Stomach (tissue), 9 donors: ENCODE measurements around the gene OR10A3. TPM values are rescaled to one million over a fixed set of nuclear protein-coding genes. Genes with fewer than 3 reads are reported as not detected.

Experiments
- DNase-seq, 2 donors: peaks; one replicate each; pipeline versions ENCODE4 v3.0.0 to v3.0.0-alpha.2; 2013 to 2019
- H3K27ac ChIP-seq, 5 donors: fragments of 200-600 bp in 4 of 5; sonication (generic) in 4 of 5; one replicate each; pipeline ENCODE4 v1.5.1; 2013 to 2019; ENCODE audit warnings: mild to moderate bottlenecking in 1 of 5, moderate library complexity in 1 of 5
- H3K27me3 ChIP-seq, 3 donors: fragments of 200-600 bp; sonication (generic); one replicate each; pipeline ENCODE4 v1.5.1; 2017 to 2019; ENCODE audit warnings: mixed run types in 1 of 3
- H3K36me3 ChIP-seq, 4 donors: fragments of 200-600 bp; sonication (generic); 1 replicate in 3 of 4; 2 replicates in 1 of 4; pipeline ENCODE4 v1.5.1; 2016 to 2019
- H3K4me1 ChIP-seq, 4 donors: fragments of 200-600 bp; sonication (generic); one replicate each; pipeline ENCODE4 v1.5.1; 2016 to 2019
- H3K4me3 ChIP-seq, 4 donors: fragments of 200-600 bp; sonication (generic) in 3 of 4; one replicate each; pipeline ENCODE4 v1.5.1; 2016 to 2019; ENCODE audit warnings: mild to moderate bottlenecking in 1 of 4
- H3K9me3 ChIP-seq, 4 donors: fragments of 200-600 bp; sonication (generic); one replicate each; pipeline ENCODE4 v1.5.1; 2016 to 2019
- CTCF ChIP-seq, 7 experiments: fragments of 450-650 bp in 4 of 7; fragments of 200-600 bp in 3 of 7; sonication (generic) in 3 of 7; IDR thresholded peaks; one replicate each; pipeline ENCODE4 v1.5.1; 2016 to 2019; ENCODE audit warnings: antibody characterized with exemption in 7 of 7, control low read depth in 2 of 7, mild to moderate bottlenecking in 1 of 7
- EP300 ChIP-seq: sonication (generic); formaldehyde crosslinking; IDR thresholded peaks from one replicate; pipeline ENCODE4 v1.6.1; 2017; ENCODE audit warnings: antibody characterized with exemption
- POLR2A ChIP-seq, 4 donors: fragments of 450-650 bp; IDR thresholded peaks; one replicate each; pipeline ENCODE4 v1.6.1; 2016; ENCODE audit warnings: antibody characterized with exemption in 4 of 4, control low read depth in 2 of 4, mild to moderate bottlenecking in 1 of 4, moderate library complexity in 1 of 4
- POLR2AphosphoS5 ChIP-seq, 3 donors: sonication (generic); formaldehyde crosslinking; IDR thresholded peaks; one replicate each; pipeline ENCODE4 v1.6.1; 2016; ENCODE audit warnings: antibody characterized with exemption in 3 of 3
- WGBS, 5 donors: extraction: QIAGEN DNeasy Blood & Tissue Kit in 3 of 5; methylation state at CpG; one replicate each; pipeline versions ENCODE4 v1.1.5 to v1.1.7; 2013 to 2018; 5-methylcytosine and 5-hydroxymethylcytosine counted together
- intact Hi-C: fragments of 100-400 bp; cut with DNase I; formaldehyde crosslinking; loops from one replicate; pipeline ENCODE4 v1.15.1; 2023; ENCODE audit warnings: low total_unique reads
- polyA plus RNA-seq, 3 donors: library from polyadenylated mRNA; stranded (reverse); fragments of 200-250 nt; gene quantifications; one replicate each; pipeline ENCODE4 v1.2.3, GENCODE V29; 2013
- total RNA-seq, 5 donors: library from RNA; depleted of rRNA; stranded (reverse); fragments of >200 nt; gene quantifications; one replicate each; pipeline versions ENCODE4 v1.1.0 to v1.2.3, GENCODE V29; 2014 to 2016
- donor health status: healthy with polysubstance abuse.
- donor health status: Bipolar disorder and iron deficiency.
- donor health status: healthy.

The OR10A3 gene
- total and polyA plus RNA-seq, 8 donors, result not detected

GRCh38 chr11:7971846-7972245, 30.3 kb upstream of the OR10A3 start:
- Histone ChIP-seq H3K27ac (no peak overlapping the region), H3K9me3 (no peaks in the 10 kb centered on the region), H3K27me3 (peaks cover 0 to 4% (median 0%) of the 10 kb centered on the region in 3 donors), H3K36me3 (no peaks in the 10 kb centered on the region), H3K4me3 (no peak overlapping the region), H3K4me1 (no peaks in the 10 kb centered on the region)
- intact Hi-C loops, result no loop called here
- no peak for DNase-seq
- TF ChIP-seq POLR2A (IDR thresholded peaks at IDR 0.05) (no peak), CTCF (IDR thresholded peaks at IDR 0.05) (no peak), POLR2AphosphoS5 (IDR thresholded peaks at IDR 0.05) (no peak), EP300 (no peak)

DNA sequence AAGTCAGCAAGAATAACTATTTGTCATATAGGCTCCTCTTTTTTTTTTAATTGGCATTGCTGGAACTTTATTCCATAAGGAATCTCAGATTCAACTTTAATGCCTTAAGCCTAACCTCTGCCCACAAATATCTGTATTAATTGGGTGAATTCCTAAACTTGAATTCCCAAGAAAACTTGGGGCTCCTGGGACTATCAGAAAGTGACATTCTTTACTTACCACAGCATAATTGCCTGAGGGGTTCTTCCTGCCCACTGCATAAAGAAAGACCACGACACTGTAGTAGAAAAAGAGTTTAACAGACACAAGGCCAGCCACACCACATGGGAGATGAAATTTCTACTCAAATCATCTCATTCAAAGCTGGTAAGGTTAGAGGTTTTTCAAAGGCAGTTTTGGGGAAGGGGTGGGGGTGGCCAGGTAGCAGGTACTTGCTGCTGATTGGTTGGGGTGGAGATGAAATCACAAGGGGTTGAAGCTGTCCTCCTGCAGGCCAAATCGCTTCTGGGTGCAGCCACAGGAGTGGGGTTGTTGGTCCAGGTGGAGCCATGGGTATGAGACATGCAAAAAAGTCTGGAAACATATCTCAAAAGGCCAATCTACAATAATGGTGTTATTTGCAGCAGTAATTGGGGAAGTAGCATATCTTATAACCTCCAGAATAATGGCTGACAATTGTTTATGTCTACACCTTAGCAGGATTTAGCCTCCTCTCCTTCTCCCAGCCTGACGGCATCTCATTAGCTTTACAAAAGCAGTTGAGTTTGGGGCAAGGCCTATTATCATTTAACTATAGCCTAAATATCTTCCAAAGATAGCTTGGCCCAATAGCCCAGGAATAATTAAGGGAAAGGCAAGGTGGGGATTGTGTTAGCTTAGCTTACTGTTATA, 28.5 kb upstream of the OR10A3 start:
- WGBS, 5 donors, result 63 to 78% (median 66%) methylated on average over 3 of the region's 3 CpGs
- H3K4me3 ChIP-seq, result no peak overlapping the region
- no peak overlapping the region for H3K27ac ChIP-seq
- DNase-seq, result no peak
- intact Hi-C loops, result no loop called here
- TF ChIP-seq POLR2AphosphoS5 (IDR thresholded peaks at IDR 0.05) (no peak), CTCF (IDR thresholded peaks at IDR 0.05) (no peak), POLR2A (IDR thresholded peaks at IDR 0.05) (no peak), EP300 (no peak)
- H3K4me1 ChIP-seq, result no peaks in the 10 kb centered on the region
- H3K9me3 ChIP-seq, result no peaks in the 10 kb centered on the region
- H3K36me3 ChIP-seq, result no peaks in the 10 kb centered on the region
- peaks cover 0 to 4% (median 0%) of the 10 kb centered on the region in 3 donors for H3K27me3 ChIP-seq

- Histone ChIP-seq H3K27ac (no peak overlapping the region), H3K4me3 (no peak overlapping the region), H3K27me3 (peaks cover 0 to 4% (median 0%) of the 10 kb centered on the region in 3 donors), H3K9me3 (no peaks in the 10 kb centered on the region), H3K4me1 (no peaks in the 10 kb centered on the region), H3K36me3 (no peaks in the 10 kb centered on the region)
- intact Hi-C loops, result no loop called here
- DNase-seq, result no peak
- TF ChIP-seq CTCF (IDR thresholded peaks at IDR 0.05), result no peak
- TF ChIP-seq EP300, result no peak
- TF ChIP-seq POLR2AphosphoS5 (IDR thresholded peaks at IDR 0.05), result no peak
- no peak for TF ChIP-seq POLR2A (IDR thresholded peaks at IDR 0.05)
- 43 to 80% (median 65%) methylated on average over 2 of the region's 2 CpGs for WGBS, 5 donors
Measured at GRCh38 chr11:7968686-7969085, 27.2 kb upstream of the OR10A3 start.

GRCh38 chr11:7967826-7968225, 26.3 kb upstream of the OR10A3 start:
- no peak for DNase-seq
- Histone ChIP-seq H3K36me3 (no peaks in the 10 kb centered on the region), H3K4me3 (no peak overlapping the region), H3K27ac (no peak overlapping the region), H3K27me3 (peaks cover 0 to 4% (median 0%) of the 10 kb centered on the region in 3 donors), H3K4me1 (no peaks in the 10 kb centered on the region), H3K9me3 (no peaks in the 10 kb centered on the region)
- intact Hi-C loops, result no loop called here
- TF ChIP-seq POLR2AphosphoS5 (IDR thresholded peaks at IDR 0.05) (no peak), POLR2A (IDR thresholded peaks at IDR 0.05) (no peak), CTCF (IDR thresholded peaks at IDR 0.05) (no peak), EP300 (no peak)
